ENCODE results near the gene DSG4. TPM values are rescaled to one million over a fixed set of nuclear protein-coding genes. Genes with fewer than 3 reads are reported as not detected.

DSG4 gene
- polyA plus RNA-seq, 3 donors, result not detected

GRCh38 chr18:31430554-31430953 lies 54.0 kb downstream of the DSG4 start:
- no peak overlapping the region for H2AFZ ChIP-seq (ENCODE audit: insufficient read depth, low read depth, low read length, poor library complexity, severe bottlenecking)
- WGBS (ENCODE audit: insufficient coverage), result 14% methylated on average over 1 of the region's 1 CpG
- H3K27me3 Mint-ChIP-seq (ENCODE audit: low read depth in 3 of 3), result peaks cover 1 to 4% (median 2%) of the 10 kb centered on the region in 3 donors

GRCh38 chr18:31432316-31432715 lies 55.7 kb downstream of the DSG4 start:
- Histone ChIP-seq H3K4me2 (replicated peaks; ENCODE audit: extremely low read depth, low read length, poor library complexity, severe bottlenecking) (no peak overlapping the region), H3K9ac (ENCODE audit: insufficient read depth, low read length, poor library complexity, severe bottlenecking) (no peak overlapping the region), H3K79me2 (ENCODE audit: insufficient read depth, low read length) (no peaks in the 10 kb centered on the region), H3K4me3 (replicated peaks in 1 of 3; ENCODE audit: low read depth in 2 of 3, low read length in 3 of 3) (no peak overlapping the region), H4K20me1 (ENCODE audit: insufficient read depth, low read length) (no peaks in the 10 kb centered on the region), H3K27ac (ENCODE audit: low read depth in 1 of 2, low read length in 2 of 2) (no peak overlapping the region), H3K4me1 (ENCODE audit: control insufficient read depth in 1 of 2, insufficient read depth in 2 of 2, low read length in 2 of 2) (no peaks in the 10 kb centered on the region), H3K9me3 (replicated peaks in 1 of 2; ENCODE audit: control insufficient read depth in 1 of 2, insufficient read depth in 1 of 2, low read length in 2 of 2) (no peaks in the 10 kb centered on the region), H2AFZ (ENCODE audit: insufficient read depth, low read depth, low read length, poor library complexity, severe bottlenecking) (no peak overlapping the region), H3K27me3 (ENCODE audit: control insufficient read depth in 2 of 2, insufficient read depth in 2 of 2, low read length in 2 of 2) (no peaks in the 10 kb centered on the region), H3K36me3 (replicated peaks in 1 of 2; ENCODE audit: control insufficient read depth in 1 of 2, insufficient read depth in 2 of 2, low read length in 2 of 2) (no peaks in the 10 kb centered on the region)
- TF ChIP-seq, protein P1, sequence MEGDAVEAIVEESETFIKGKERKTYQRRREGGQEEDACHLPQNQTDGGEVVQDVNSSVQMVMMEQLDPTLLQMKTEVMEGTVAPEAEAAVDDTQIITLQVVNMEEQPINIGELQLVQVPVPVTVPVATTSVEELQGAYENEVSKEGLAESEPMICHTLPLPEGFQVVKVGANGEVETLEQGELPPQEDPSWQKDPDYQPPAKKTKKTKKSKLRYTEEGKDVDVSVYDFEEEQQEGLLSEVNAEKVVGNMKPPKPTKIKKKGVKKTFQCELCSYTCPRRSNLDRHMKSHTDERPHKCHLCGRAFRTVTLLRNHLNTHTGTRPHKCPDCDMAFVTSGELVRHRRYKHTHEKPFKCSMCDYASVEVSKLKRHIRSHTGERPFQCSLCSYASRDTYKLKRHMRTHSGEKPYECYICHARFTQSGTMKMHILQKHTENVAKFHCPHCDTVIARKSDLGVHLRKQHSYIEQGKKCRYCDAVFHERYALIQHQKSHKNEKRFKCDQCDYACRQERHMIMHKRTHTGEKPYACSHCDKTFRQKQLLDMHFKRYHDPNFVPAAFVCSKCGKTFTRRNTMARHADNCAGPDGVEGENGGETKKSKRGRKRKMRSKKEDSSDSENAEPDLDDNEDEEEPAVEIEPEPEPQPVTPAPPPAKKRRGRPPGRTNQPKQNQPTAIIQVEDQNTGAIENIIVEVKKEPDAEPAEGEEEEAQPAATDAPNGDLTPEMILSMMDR (IDR thresholded peaks at IDR 0.05), result no peak
- H3K4me1 Mint-ChIP-seq, result peaks cover 1% of the 10 kb centered on the region
- intact Hi-C loops (cut with micrococcal nuclease), result no loop called here
- H3K4me3 Mint-ChIP-seq, result no peak overlapping the region
- DNase-seq, result no peak
- no peak overlapping the region for H3K27ac Mint-ChIP-seq
- no peaks in the 10 kb centered on the region for H3K36me3 Mint-ChIP-seq
- H3K27me3 Mint-ChIP-seq (ENCODE audit: low read depth in 3 of 3), result peaks cover 1 to 4% (median 4%) of the 10 kb centered on the region in 3 donors
- WGBS (ENCODE audit: insufficient coverage), result no CpG with 5 or more reads among the region's 1 CpG
- peaks cover 0 to 8% (median 2%) of the 10 kb centered on the region in 7 donors for H3K9me3 Mint-ChIP-seq

More at GRCh38 chr18:31430554-31430953, 54.0 kb downstream of the DSG4 start:
- Histone ChIP-seq H3K9ac (ENCODE audit: insufficient read depth, low read length, poor library complexity, severe bottlenecking) (no peak overlapping the region), H3K27me3 (ENCODE audit: control insufficient read depth in 2 of 2, insufficient read depth in 2 of 2, low read length in 2 of 2) (no peaks in the 10 kb centered on the region), H3K4me2 (replicated peaks; ENCODE audit: extremely low read depth, low read length, poor library complexity, severe bottlenecking) (no peak overlapping the region), H3K4me1 (ENCODE audit: control insufficient read depth in 1 of 2, insufficient read depth in 2 of 2, low read length in 2 of 2) (no peaks in the 10 kb centered on the region), H3K27ac (ENCODE audit: low read depth in 1 of 2, low read length in 2 of 2) (no peak overlapping the region), H4K20me1 (ENCODE audit: insufficient read depth, low read length) (no peaks in the 10 kb centered on the region), H3K9me3 (replicated peaks in 1 of 2; ENCODE audit: control insufficient read depth in 1 of 2, insufficient read depth in 1 of 2, low read length in 2 of 2) (no peaks in the 10 kb centered on the region), H3K4me3 (replicated peaks in 1 of 3; ENCODE audit: low read depth in 2 of 3, low read length in 3 of 3) (no peak overlapping the region), H3K79me2 (ENCODE audit: insufficient read depth, low read length) (no peaks in the 10 kb centered on the region), H3K36me3 (replicated peaks in 1 of 2; ENCODE audit: control insufficient read depth in 1 of 2, insufficient read depth in 2 of 2, low read length in 2 of 2) (no peaks in the 10 kb centered on the region)
- peaks cover 0 to 8% (median 2%) of the 10 kb centered on the region in 7 donors for H3K9me3 Mint-ChIP-seq
- peaks cover 1% of the 10 kb centered on the region for H3K4me1 Mint-ChIP-seq
- intact Hi-C loops (cut with micrococcal nuclease), result no loop called here
- no peaks in the 10 kb centered on the region for H3K36me3 Mint-ChIP-seq
- H3K4me3 Mint-ChIP-seq, result no peak overlapping the region
- TF ChIP-seq, protein P1 (IDR thresholded peaks at IDR 0.05), result no peak
- DNase-seq, result no peak
- H3K27ac Mint-ChIP-seq, result no peak overlapping the region

Measured in CD14-positive monocyte (primary cell).